CD4-positive, alpha-beta T cell treated with Interleukin-6 at 100 ng/mL for 8 hours (primary cell): ENCODE results near the gene EFCAB13.
"Not testable (repeated sequence)": the region's sequence is repeated elsewhere in the genome, so short reads cannot be mapped to it uniquely, and the experiment has no call there.

Experiments
- DNase-seq: peaks from one replicate; pipeline ENCODE4 v3.0.0-alpha.2; 2020; ENCODE audit warnings: mixed read lengths, low spot score

The EFCAB13 gene

DNA sequence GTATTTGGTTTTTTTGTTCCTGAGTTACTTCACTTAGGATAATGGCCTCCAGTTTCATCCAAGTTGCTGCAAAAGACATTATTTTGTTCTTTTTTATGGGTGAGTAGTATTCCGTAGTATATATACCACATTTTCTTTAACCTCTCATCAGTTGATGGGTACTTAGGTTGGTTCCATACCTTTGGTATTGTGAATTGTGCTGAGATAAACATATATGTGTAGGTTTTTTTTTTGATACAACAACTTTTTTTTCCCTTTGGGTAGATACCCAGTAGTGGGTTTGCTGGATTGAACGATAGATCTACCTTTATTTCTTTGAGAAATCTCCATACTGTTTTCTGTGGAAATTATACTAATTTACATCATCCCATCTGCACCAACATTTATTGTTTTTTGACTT, 6.8 kb downstream of the EFCAB13 start:
- no peak for DNase-seq

DNA sequence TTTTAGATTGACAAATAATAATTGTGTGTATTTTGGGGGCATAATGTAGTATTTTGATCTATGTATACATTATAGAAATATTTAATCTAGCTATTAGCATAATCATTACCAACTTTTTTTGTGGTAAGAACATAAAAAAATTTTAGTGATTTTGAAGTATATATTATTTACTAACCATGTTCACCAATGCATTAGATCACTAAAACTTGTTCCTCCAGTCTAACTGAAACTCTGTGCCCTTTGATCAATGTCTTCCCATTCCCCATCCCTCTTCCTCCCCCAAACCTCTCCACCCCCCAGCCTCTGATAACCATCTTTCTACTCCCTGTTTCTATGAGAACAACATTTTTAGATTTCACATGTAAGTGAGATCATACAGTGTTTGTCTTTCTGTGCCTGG, 8.5 kb downstream of the EFCAB13 start:
- no peak for DNase-seq

DNA sequence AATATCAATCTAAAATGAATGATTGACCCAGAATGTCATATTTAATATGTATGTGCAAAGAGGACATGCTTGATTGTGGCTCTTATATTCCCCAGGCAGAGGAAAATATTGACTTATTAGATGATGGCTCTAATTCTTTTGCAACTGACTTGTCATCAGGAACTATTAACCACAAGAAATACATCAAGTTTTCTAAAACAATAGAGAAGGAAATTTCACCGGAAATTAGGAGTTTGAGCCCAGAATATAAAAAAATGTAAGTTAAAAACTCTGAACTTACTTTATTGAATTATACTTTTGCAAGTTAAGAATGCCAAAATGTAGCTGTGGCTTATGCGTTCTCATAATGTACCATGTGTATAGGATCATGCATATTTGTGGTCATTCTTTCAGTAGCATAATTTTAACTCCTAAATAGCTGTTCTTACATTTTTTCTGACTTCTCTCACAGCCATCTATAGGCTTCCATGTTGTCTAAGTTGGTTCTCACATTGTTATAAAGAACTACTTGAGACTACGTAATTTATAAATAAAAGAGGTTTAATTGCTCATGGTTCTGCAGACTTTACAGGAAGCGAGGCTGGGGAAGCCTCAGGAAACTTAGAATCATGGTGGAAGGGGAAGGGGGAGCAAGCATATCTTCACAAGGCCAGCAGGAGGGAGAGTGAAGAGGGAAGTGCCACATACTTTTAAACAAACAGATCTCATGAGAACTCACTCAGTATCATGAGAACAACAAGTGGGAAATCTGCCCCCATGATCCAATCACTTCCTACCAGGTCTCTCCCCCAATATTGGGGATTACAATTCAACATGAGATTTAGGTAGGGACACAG, 11.6 kb downstream of the EFCAB13 start:
- DNase-seq, result no peak

DNA sequence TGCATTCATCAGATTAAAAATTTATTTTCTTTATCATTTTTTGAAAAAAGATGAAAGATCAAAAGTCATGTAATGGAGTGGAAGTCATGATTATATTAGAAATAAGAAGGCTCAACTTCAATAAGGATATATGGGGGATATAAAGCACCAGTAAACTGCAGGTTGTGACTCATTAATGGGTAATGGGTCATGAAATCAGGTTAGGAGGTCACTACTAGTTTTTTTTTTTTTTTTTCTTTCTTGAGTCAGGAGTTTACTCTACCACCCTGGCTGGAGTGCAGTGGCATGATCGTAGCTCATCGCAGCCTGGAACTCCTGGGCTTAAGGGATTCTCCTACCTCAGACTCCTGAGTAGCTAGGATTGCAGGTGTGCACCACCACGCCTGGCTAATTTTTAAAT, 14.3 kb downstream of the EFCAB13 start:
- no peak for DNase-seq

DNA sequence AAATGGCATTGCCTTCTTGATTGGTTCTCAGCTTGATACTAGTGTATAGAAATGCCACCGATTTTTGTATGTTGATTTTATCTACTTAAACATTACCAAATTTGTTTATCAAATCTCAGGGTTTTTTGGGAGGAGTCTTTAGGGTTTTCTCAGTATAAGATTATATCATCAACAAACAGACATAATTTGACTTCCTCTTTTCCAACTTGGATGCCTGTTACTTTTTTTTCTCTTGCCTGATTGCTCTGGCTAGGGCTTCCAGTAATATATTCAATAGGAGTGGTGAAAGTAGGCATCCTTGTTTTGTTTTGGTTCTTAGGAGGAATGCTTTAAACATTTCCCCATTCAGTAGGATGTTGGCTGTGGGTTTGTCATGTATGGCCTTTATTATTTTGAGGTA, 29.1 kb downstream of the EFCAB13 start:
- DNase-seq, result no peak

DNA sequence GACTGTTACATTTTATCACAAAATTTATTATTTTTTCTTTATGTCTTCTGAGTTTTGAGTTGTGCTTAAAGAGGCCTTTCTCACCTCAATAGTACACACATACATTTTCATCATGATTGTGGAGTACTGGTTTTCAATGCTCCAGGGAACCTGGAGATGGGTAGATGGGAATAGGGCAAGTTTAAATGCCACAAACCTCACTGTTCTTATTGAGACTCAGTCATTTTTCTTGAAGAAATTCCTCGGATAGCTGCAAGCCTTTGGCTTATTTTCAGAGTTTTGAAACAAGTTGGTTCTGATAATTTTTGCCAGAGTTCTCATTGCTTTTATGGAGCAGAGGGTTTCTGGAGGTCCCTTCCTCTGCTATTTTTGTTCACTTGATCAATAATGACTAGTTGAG, 34.9 kb downstream of the EFCAB13 start:
- DNase-seq, result no peak

DNA sequence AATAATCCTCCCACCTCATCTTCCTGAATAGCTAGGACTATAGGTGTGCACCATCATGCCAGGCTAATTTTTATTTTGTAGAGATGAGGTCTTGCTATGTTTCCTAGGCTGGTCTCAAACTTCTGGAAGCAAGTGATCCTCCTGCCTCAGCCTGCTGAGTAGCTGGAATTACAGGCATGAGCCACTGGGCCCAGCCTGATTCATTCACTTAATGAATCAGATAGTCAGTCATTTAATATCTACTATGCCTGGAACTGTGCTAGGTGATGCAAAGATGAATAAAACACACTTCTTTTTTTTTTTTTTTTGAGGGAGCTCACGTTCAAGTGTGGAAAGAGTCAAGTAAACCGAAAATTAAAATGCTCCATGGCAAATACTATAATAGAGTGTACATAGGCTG, 39.4 kb downstream of the EFCAB13 start:
- no peak for DNase-seq

DNA sequence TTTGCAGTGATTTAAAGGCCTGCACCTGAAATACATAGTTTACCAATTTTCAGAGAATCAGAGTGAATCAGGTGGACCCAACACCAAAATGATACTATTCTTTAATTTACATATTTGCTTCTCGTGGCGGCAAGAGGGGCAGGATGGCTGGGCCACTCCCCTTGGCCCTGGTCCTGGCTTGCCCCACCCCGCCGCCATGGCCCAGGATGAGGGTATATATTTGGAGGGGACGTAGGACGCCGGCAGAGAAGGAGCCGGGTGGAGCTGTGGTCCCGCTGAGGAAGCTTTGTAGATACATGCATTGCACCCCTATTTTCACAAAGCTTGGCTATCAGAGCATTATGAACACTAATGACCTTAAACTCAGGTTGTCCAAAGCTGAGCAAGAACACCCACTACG, 43.5 kb downstream of the EFCAB13 start:
- no peak for DNase-seq

DNA sequence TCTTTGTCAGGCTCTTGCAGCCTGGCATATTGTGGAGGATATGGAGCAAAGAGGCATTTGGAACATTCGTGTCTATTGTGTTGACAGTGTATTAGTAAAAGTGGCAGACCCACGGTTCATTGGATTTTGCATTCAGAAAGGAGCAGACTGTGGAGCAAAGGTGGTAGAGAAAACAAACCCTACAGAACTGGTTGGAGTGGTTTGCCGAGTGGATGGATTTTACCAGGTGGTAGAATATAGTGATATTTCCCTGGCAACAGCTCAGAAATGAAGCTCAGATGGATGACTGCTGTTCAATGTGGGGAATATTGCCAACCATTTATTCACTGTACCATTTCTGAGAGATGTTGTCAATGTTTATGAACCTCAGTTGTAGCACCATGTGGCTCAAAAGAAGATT, 44.5 kb downstream of the EFCAB13 start:
- DNase-seq, result no peak

DNA sequence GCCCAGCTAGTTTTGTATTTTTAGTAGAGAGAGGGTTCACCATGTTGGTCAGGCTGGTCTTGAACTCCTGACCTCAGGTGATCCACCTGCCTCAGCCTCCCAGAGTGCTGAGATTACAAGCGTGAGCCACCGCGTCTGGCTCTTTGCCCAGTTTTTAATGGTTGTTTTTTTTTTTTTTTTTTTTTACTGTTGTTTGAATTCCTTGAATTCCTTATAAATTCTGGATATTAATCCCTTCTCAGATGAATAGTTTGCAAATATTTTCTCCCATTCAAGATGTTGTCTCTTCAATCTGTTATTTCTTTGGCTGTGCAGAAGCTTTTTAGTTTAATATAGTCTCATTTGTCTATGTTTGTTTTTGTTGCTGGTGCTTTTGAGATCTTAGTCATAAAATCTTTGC, 47.1 kb downstream of the EFCAB13 start:
- not testable (repeated sequence) for DNase-seq

DNA sequence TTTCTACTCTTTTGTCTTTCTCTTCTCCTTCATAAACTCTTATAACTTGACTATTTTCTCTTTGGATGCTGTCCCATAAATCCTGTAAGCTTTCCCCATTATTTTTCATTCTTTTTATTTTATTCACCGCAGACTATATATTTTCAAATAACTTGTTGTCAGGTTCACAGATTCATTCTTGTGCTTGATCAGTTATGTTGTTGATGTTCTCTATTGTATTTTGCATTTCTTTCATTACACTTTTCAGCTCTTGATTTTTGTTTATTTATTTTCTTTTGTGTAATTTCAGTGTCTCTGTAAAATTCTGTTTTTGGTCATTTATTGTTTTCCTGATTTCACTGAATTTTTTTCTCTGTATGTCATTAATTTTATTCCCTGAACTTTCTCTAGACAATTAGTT, 49.2 kb downstream of the EFCAB13 start:
- DNase-seq, result no peak

DNA sequence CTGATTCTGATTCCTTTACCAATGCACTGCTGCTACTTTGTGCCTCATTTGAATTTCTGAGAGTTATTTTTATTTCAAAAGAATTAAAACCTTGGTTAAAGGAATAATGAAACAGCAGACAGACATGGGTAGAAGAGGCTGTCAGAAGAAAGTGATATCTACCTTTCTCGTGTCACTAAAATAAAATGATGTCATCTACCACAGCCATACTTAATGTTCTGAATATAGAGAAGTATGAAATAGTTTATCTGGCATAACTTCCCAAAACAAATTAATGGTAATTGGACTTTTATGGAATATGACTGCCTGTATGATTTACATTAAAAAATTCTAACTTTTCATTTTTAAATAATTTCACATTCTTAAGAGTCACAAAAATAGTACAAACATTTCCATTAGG, 52.5 kb downstream of the EFCAB13 start:
- no peak for DNase-seq

DNA sequence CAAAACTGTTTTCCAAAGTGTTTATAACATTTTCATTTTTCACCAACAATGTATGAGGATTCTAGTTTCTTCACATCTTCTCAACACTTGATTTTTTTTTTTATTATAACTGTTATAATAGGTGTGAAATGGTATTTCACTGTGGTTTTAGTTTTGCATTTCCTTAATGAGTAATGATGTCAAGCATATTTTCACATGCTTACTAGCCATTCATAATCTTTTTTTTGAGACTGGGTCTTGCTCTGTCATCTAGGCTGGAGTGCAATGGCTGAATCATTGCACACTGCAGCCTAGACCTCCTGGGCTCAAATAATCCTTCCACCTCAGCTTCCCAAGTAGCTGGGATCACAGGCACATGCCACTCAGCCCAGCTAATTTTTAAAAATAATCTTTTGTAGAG, 65.1 kb downstream of the EFCAB13 start:
- no peak for DNase-seq

DNA sequence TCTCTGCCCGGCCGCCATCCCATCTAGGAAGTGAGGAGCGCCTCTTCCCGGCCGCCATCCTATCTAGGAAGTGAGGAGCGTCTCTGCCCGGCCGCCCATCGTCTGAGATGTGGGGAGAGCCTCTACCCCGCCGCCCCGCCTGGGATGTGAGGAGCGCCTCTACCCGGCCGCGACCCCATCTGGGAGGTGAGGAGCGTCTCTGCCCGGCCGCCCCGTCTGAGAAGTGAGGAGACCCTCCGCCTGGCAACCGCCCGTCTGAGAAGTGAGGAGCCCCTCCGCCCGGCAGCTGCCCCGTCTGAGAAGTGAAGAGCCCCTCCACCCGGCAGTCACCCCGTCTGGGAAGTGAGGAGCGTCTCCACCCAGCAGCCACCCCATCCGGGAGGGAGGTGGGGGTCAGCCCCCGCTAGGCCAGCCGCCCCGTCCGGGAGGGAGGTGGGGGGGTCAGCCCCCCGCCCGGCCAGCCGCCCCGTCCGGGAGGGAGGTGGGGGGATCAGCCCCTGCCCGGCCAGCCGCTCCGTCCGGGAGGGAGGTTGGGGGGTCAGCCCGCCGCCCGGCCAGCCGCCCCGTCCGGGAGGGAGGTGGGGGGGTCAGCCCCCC, 73.9 kb downstream of the EFCAB13 start:
- not testable (repeated sequence) for DNase-seq

DNA sequence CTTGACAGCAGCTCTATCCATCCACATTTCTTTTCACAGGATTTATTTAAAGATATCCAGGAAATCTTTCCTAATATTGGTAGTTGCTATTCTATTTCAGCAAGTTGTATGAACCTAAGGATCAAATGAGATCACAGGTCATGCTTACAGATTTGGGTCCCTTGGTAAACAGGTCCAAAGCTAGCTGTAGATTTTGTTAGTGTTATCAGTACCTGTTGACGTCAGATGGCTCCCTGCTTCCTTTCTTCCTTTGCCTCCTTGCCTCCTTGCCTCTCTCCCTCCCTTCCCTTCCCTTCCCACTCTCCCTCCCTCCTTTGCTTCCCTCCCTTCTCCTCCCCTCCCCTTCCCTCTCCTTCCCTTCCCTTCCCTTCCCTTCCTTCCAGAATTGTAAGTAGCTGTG, 76.6 kb downstream of the EFCAB13 start:
- no peak for DNase-seq

DNA sequence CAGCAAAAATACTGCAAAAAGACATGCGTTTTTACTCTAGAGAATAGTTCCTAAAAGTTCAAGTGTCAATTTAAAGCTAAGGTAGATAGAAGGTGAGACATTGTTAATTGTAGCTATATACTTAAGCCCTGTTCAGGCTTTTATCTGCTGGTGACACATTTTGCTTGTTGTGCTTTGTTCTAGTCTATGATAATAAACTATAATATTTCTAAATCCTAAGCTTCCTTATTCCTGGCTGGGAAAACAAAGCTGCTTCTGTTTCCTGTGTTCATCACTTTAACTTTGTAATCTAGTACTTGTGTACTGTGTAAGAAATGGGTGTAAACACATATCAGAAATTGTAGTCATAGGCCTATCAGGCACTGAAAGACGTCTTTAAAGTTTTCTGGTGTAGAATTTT, 77.3 kb downstream of the EFCAB13 start:
- no peak for DNase-seq

DNA sequence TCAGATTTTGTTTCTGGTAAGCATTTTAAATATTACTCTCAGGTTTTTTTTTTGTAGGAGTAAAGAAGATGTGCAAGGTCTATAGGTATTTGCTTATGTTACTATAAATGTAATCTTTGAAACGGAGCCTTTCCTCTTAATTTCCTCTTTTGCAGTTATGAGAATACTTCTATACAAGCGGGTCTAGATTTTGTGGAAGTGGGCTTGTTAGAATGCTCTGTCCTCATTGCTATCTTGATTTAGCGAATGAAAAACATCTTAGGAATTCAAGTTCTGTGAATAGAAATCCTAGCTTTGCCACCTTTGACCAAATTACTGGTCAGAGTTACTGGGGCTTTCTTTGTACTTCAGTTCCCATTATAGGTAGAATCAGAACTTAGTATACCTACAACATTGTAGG, 80.3 kb downstream of the EFCAB13 start:
- DNase-seq, result no peak

DNA sequence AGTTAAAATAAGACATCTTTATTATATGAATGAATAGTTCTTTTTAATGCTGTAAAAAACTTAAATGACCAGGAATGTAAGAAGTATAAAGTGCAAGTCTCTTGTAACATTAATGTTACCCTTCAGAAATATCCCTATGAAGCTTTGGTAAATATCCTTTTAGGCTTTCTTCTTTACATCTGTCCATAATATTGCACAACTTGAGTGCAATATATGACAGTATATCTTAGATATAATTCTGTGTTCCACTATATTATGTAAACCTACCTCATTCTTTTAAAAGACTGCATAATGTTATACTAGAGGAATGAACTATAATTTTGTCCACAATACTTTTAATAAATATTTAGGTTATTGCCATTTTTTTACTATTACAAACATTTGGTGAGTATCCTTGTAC, 81.1 kb downstream of the EFCAB13 start:
- DNase-seq, result no peak

DNA sequence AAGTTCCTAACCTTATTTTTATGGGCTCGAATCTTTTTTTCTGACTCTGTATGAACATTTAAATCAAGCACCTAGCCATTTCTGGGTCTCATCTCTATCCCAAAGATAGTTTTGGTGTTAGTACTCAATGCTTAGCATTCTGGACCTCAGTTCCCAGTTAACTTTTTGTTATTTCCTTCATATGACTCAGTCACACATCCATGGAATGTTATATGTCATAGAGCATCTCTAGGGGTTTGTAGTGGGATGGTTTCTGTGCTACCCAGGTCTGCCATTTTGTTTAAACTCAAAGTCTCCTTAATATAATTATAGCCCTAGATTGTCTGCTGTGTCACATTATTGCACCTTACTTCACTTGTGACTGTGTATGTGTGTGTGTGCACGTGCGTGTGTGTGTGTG, 90.1 kb downstream of the EFCAB13 start:
- DNase-seq, result no peak

DNA sequence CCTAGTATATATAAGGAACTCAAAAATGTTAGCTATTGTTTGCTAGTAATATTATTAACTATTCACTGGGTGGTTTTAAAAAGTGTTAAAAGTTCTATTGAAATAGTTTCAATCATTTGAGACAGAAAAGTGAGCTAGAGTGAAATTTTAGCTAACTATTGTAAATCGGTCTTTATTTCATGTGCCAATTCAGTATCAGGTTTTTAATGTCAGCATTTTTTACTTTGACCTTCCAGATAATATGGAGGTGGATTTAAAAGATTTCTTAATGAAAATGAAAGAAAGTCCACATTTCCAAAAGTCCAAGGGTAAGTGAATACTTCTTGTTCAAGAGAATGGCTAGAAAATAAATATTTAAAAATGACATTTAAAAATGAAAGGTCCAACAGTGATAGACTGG, 90.9 kb downstream of the EFCAB13 start:
- DNase-seq, result no peak

DNA sequence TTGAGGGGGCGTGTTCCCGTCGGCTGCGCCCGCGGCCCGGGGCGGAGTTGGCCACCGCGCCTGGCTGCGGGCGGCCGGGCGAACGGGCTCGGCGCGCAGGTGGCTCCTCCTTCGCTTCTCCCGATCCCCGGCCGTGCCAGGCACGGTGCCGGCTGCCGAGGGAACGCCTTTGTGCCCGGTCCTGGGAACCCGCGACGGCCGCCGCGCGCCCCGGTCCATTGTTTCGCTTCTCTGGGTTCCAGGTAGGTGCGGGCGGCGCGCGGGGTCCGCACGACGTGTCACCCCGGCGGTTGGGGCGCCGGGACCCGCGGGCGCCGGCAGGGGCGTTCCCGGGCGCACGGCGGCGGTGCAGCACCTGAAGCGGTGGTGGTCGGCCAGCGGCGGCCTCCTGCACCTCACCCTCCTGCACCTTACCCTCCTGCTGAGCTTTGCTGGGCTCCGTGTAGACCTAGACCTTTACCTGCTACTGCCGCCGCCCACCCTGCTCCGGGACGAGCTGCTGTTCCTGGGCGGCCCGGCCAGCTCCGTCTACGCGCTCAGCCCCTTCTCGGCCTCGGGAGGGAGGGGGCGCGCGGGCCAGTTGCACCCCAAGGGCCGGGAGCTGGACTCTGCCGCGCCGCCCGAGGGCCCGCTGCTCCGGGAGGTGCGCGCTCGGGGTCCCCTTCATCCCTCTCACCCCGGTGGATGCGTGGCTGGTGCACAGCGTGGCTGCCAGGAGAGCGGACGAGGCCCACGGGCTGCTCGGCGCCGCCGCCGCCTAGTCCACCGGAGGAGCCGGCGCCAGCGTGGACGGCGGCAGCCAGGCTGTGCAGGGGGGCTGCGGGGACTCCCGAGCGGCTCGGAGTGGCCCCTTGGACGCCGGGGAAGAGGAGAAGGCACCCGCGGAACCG, 99.9 kb downstream of the EFCAB13 start:
- DNase-seq, result no peak

DNA sequence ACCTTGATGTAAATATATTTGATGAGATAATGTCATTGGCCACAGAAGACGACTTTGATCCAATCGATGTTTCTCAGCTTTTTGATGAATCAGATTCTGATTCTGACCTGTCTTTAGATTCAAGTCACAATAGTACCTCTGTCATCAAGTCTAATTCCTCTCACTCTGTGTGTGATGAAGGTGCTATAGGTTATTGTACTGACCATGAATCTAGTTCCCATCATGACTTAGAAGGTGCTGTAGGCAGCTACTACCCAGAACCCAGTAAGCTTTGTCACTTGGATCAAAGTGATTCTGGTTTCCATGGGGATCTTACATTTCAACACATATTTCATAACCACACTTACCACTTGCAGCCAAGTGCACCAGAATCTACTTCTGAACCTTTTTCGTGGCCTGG, 101.5 kb downstream of the EFCAB13 start:
- not testable (repeated sequence) for DNase-seq
